Measurements from ENCODE around the gene TGFBI.

TGFBI gene

DNA sequence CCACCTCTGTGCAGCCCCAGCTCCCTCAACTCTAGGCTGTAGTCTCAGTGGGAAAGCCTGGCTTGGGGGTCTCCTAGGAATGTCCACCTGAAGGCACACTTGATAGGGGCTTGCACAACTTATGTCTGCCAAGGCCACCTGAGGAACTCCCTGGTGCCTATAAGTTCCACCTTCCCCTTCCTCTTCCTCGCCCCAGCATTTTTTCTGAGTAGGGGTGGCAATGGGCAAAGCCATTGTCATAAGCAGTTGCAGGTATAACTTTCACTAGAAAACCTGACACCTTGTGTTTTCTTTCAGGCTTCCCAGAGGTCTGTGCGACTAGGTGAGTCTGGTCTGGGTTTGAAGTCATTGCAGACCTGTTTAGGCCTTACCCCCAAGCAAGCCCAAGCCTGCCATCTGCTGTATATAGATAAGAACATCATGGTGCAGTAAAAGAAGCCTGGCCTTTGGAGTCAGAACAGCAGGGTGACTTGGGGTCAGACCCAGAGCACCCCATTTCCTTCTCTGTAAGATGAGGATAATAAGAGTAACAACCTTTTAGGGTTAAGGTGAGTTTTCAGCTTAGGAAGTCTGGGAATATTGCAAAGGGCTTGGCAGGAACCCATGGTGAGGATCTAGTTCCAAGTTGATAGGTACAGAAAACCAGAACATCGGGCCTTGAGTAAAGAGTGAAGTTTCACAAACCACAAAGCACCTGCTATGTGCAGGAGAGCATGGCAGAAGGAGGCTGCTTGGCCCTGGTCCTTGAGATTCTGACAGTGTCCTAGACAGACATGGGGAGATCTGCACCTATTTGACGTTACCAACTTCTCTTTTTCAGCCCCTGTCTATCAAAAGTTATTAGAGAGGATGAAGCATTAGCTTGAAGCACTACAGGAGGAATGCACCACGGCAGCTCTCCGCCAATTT, 33.8 kb downstream of the TGFBI start:
- TF ChIP-seq REST (IDR thresholded peaks at IDR 0.05; ENCODE audit: insufficient read depth in 1 of 2, low read depth in 2 of 2, low read length in 2 of 2) (no peak), POLR2AphosphoS5 (IDR thresholded peaks at IDR 0.05; ENCODE audit: low read depth, low read length) (no peak), SIN3A (IDR thresholded peaks at IDR 0.05; ENCODE audit: borderline replicate concordance, insufficient read depth, low read length) (no peak), TAF1 (IDR thresholded peaks at IDR 0.05; ENCODE audit: borderline replicate concordance, insufficient read depth, low read length) (no peak), FOXP2 (optimal IDR thresholded peaks at IDR 0.05; ENCODE audit: borderline replicate concordance, extremely low read depth, extremely low read length, insufficient read depth) (no peak)

DNA sequence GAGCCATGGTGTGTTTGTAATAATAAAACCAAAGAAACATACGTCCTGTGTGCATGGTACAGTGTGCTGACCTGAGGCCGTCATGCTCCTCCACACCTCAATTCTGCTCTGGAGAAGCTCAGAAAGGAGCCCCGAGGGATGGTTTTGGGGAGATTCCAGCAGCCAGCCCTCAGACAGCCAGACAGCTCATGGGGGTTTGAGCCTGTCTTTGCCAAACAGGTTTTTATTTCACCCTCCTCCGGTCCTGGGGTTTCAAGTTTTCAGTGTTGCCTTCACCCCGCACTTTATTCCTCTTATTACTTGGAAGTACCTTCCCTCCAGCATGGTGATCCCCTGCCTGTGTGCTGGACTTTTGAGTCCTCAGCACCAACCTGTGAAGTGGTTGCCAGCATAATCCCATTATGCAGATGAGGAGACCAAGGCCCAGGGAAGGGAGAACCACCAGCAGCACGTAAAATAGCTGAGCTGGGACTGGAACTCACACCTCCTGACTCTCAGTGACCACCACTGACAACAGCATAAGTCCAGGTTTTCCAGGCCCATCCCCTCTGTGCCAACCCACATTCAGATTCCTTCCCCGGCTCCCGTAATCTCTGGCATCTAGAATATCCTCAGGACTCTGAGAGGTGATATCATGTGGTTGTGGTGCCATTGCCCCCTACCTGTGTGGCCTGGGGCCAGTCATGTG, 35.1 kb downstream of the TGFBI start:
- TF ChIP-seq TAF1 (IDR thresholded peaks at IDR 0.05; ENCODE audit: borderline replicate concordance, insufficient read depth, low read length) = no peak
- TF ChIP-seq FOXP2 (optimal IDR thresholded peaks at IDR 0.05; ENCODE audit: borderline replicate concordance, extremely low read depth, extremely low read length, insufficient read depth) = no peak
- TF ChIP-seq REST (IDR thresholded peaks at IDR 0.05; ENCODE audit: insufficient read depth in 1 of 2, low read depth in 2 of 2, low read length in 2 of 2) = no peak
- no peak for TF ChIP-seq SIN3A (IDR thresholded peaks at IDR 0.05; ENCODE audit: borderline replicate concordance, insufficient read depth, low read length)
- no peak for TF ChIP-seq POLR2AphosphoS5 (IDR thresholded peaks at IDR 0.05; ENCODE audit: low read depth, low read length)

- no peak for TF ChIP-seq POLR2AphosphoS5 (IDR thresholded peaks at IDR 0.05; ENCODE audit: low read depth, low read length)
- TF ChIP-seq TAF1 (IDR thresholded peaks at IDR 0.05; ENCODE audit: borderline replicate concordance, insufficient read depth, low read length) = no peak
- TF ChIP-seq REST (IDR thresholded peaks at IDR 0.05; ENCODE audit: insufficient read depth in 1 of 2, low read depth in 2 of 2, low read length in 2 of 2) = no peak
- TF ChIP-seq FOXP2 (optimal IDR thresholded peaks at IDR 0.05; ENCODE audit: borderline replicate concordance, extremely low read depth, extremely low read length, insufficient read depth) = no peak
- no peak for TF ChIP-seq SIN3A (IDR thresholded peaks at IDR 0.05; ENCODE audit: borderline replicate concordance, insufficient read depth, low read length)
Measured at GRCh38 chr5:136064510-136064909, 35.7 kb downstream of the TGFBI start.

GRCh38 chr5:136065588-136065987, 36.8 kb downstream of the TGFBI start:
- no peak for TF ChIP-seq FOXP2 (optimal IDR thresholded peaks at IDR 0.05; ENCODE audit: borderline replicate concordance, extremely low read depth, extremely low read length, insufficient read depth)
- TF ChIP-seq POLR2AphosphoS5 (IDR thresholded peaks at IDR 0.05; ENCODE audit: low read depth, low read length) = no peak
- no peak for TF ChIP-seq TAF1 (IDR thresholded peaks at IDR 0.05; ENCODE audit: borderline replicate concordance, insufficient read depth, low read length)

DNA sequence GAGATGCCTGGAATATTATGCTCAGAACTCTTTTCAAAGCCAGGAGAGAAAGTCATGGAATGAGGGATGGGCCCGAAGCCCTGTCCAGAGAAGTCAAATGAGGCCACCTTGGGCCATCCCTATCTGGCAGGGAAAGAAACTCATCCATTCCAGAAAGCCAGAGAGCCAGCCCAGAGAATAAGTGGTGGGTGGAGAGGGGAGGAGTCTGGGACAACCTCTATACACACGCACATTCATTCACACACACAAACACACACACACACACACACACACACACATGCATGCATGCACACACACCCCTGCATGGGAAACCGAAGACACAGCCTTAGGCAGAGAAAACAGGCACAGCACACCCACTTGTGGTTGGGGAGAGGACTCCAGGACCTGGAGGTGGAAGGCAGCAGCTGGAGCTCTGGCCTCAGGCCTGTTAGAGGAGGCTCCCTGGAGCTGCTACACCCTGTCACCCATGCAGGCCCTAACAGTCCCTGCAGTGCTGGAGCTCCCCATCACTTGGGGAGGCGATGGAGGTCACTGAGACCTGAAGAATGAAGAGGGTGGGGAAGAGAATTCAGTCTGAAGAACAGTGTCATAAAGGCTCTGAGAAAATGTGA, 38.0 kb downstream of the TGFBI start:
- TF ChIP-seq FOXP2 (optimal IDR thresholded peaks at IDR 0.05; ENCODE audit: borderline replicate concordance, extremely low read depth, extremely low read length, insufficient read depth) = no peak
- no peak for TF ChIP-seq REST (IDR thresholded peaks at IDR 0.05; ENCODE audit: insufficient read depth in 1 of 2, low read depth in 2 of 2, low read length in 2 of 2)
- no peak for TF ChIP-seq SIN3A (IDR thresholded peaks at IDR 0.05; ENCODE audit: borderline replicate concordance, insufficient read depth, low read length)
- no peak for TF ChIP-seq TAF1 (IDR thresholded peaks at IDR 0.05; ENCODE audit: borderline replicate concordance, insufficient read depth, low read length)
- no peak for TF ChIP-seq POLR2AphosphoS5 (IDR thresholded peaks at IDR 0.05; ENCODE audit: low read depth, low read length)
